ENCODE data around the gene KIF3C. TPM values are rescaled to one million over a fixed set of nuclear protein-coding genes. Genes with fewer than 3 reads are reported as not detected.

The KIF3C gene
- total RNA-seq, 2 donors from 2014 or later = 2.6 to 24.4 TPM

- intact Hi-C loops (cut with DNase I) = no loop called here
- Histone ChIP-seq H3K27ac (no peak overlapping the region), H3K4me1 (replicated peaks) (peaks cover 4% of the 10 kb centered on the region)
These were observed 3.3 kb downstream of the KIF3C start for GRCh38 chr2:25979001-25979400.

GRCh38 chr2:25977768-25978167 is 4.5 kb downstream of the KIF3C start:
- Histone ChIP-seq H3K4me1 (replicated peaks) (peaks cover 4% of the 10 kb centered on the region), H3K27ac (no peak overlapping the region), H3K27me3 (replicated peaks; ENCODE audit: insufficient read depth) (no peaks in the 10 kb centered on the region), H3K9me3 (no peaks in the 10 kb centered on the region), H3K4me3 (no peak overlapping the region), H3K36me3 (no peaks in the 10 kb centered on the region)
- no peak for TF ChIP-seq POLR2A (IDR thresholded peaks at IDR 0.05)
- no peak for TF ChIP-seq CTCF (IDR thresholded peaks at IDR 0.05)
- TF ChIP-seq POLR2AphosphoS5 (IDR thresholded peaks at IDR 0.05) = no peak
- WGBS = 81% methylated on average over 3 of the region's 3 CpGs
- intact Hi-C loops (cut with DNase I) = no loop called here
- DNase-seq (ENCODE audit: low spot score) = no peak

More at GRCh38 chr2:25979001-25979400, 3.3 kb downstream of the KIF3C start:
- Histone ChIP-seq H3K4me3 (no peak overlapping the region), H3K9me3 (no peaks in the 10 kb centered on the region), H3K27me3 (replicated peaks; ENCODE audit: insufficient read depth) (no peaks in the 10 kb centered on the region), H3K36me3 (no peaks in the 10 kb centered on the region)
- TF ChIP-seq POLR2A (IDR thresholded peaks at IDR 0.05) (no peak), POLR2AphosphoS5 (IDR thresholded peaks at IDR 0.05) (no peak), CTCF (IDR thresholded peaks at IDR 0.05) (no peak)
- DNase-seq (ENCODE audit: low spot score) = no peak
- WGBS = 73% methylated on average over 2 of the region's 2 CpGs

- Histone ChIP-seq H3K9me3 (no peaks in the 10 kb centered on the region), H3K36me3 (no peaks in the 10 kb centered on the region), H3K27ac (no peak overlapping the region), H3K4me1 (replicated peaks) (peaks cover 4% of the 10 kb centered on the region), H3K4me3 (no peak overlapping the region), H3K27me3 (replicated peaks; ENCODE audit: insufficient read depth) (no peaks in the 10 kb centered on the region)
- WGBS = 55% methylated on average over 6 of the region's 6 CpGs
- TF ChIP-seq POLR2A (IDR thresholded peaks at IDR 0.05) (no peak), POLR2AphosphoS5 (IDR thresholded peaks at IDR 0.05) (no peak)
- DNase-seq (ENCODE audit: low spot score) = no peak
- intact Hi-C loops (cut with DNase I) = no loop called here
These were observed 5.1 kb downstream of the KIF3C start for GRCh38 chr2:25976983-25977741.

- H3K36me3 ChIP-seq = no peaks in the 10 kb centered on the region
- WGBS = 85% methylated on average over 7 of the region's 7 CpGs
- no peaks in the 10 kb centered on the region for H3K9me3 ChIP-seq
- H3K27ac ChIP-seq = no peak overlapping the region
- intact Hi-C loops (cut with DNase I) = no loop called here
- H3K4me1 ChIP-seq (replicated peaks) = no peaks in the 10 kb centered on the region
- no peak for DNase-seq (ENCODE audit: low spot score)
- no peak overlapping the region for H3K4me3 ChIP-seq
- H3K27me3 ChIP-seq (replicated peaks; ENCODE audit: insufficient read depth) = no peaks in the 10 kb centered on the region
- no peak for TF ChIP-seq POLR2AphosphoS5 (IDR thresholded peaks at IDR 0.05)
- no peak for TF ChIP-seq CTCF (IDR thresholded peaks at IDR 0.05)
- TF ChIP-seq POLR2A (IDR thresholded peaks at IDR 0.05) = no peak
These were observed 10.1 kb downstream of the KIF3C start for GRCh38 chr2:25972049-25972823.

GRCh38 chr2:25971596-25971995 is 10.7 kb downstream of the KIF3C start:
- no peak overlapping the region for H3K4me3 ChIP-seq
- DNase-seq (ENCODE audit: low spot score) = no peak
- 66% methylated on average over 3 of the region's 3 CpGs for WGBS
- TF ChIP-seq POLR2A (IDR thresholded peaks at IDR 0.05) = no peak
- no peaks in the 10 kb centered on the region for H3K27me3 ChIP-seq (replicated peaks; ENCODE audit: insufficient read depth)
- no peak overlapping the region for H3K27ac ChIP-seq
- H3K9me3 ChIP-seq = no peaks in the 10 kb centered on the region
- intact Hi-C loops (cut with DNase I) = no loop called here
- no peaks in the 10 kb centered on the region for H3K36me3 ChIP-seq
- H3K4me1 ChIP-seq (replicated peaks) = no peaks in the 10 kb centered on the region

Data from prostate gland (tissue), 2 donors.